Mammary microvascular endothelial cell (primary cell): Measurements from ENCODE around the gene ANKRD13C. TPM values are rescaled to one million over a fixed set of nuclear protein-coding genes. Genes with fewer than 3 reads are reported as not detected.

Experiments used
- total RNA-seq: library from RNA; depleted of rRNA; stranded (reverse); fragments of >200 nt; gene quantifications from 2 replicates; pipeline ENCODE4 v1.2.3, GENCODE V29; 2015

Gene ANKRD13C
- total RNA-seq: 15.0 and 15.4 TPM in 2 replicates

GRCh38 chr1:70354332-70355110 is at the start of gene ANKRD13C:
Gene ANKRD13C, minus strand, starts transcription at chr1:70354722. Its CDS starts 314 bp downstream, at chr1:70354408.

GRCh38 chr1:70221238-70222121 is 133.0 kb downstream of the ANKRD13C start, which contains the start of gene SRSF11:
Gene SRSF11, plus strand, starts transcription at chr1:70221380. Its CDS starts 257 bp downstream, at chr1:70221637.

Other genes starting within 250 kb of the ANKRD13C start
- gene LRRC40, start 149.1 kb downstream of the ANKRD13C start, total RNA-seq: 22.9 and 26.2 TPM in 2 replicates
- 42.8 and 48.5 TPM in 2 replicates for gene SRSF11, start 133.3 kb downstream of the ANKRD13C start, total RNA-seq
- 1.3 and 1.4 TPM in 2 replicates for gene CTH, start 56.5 kb upstream of the ANKRD13C start, total RNA-seq